ENCODE measurements around the gene GRAMD4.

The GRAMD4 gene

DNA sequence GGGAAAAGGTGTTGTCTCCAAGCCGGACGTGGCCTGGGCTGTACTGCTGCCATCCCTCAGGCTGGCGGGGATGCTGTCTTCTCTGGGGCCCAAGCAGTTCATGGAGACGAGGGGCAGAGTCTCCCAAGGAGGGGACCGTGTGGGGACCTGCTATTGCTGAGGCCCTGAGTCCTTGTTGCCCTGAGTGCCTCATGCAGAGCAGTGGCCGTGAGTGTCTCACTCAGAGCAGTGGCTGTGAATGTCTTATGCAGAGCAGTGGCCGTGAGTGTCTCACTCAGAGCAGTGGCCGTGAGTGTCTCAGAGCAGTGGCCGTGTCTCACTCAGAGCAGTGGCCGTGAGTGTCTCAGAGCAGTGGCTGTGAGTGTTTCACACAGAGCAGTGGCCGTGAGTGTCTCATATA lies 54.7 kb downstream of the GRAMD4 start:
- no peak for DNase-seq

DNA sequence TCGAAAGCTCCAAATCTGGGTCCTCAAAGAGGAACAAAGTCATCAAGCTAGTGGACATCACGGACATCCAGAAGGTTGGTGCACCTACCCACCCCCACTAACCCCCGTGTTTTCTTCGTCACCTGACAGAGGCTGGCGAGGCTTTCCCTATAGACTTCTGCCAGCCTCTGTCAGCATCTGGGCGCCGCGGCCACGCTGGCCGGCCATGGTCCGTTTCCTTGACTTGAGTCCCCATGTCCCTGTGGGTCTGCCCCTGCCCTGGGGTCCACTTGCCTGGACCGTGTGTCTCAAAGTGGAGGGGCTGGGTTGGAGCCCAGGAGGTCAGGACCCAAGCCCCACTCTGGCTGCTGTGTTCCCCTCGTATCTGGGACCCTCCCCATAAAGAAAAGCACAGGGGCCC lies 55.3 kb downstream of the GRAMD4 start:
- no peak for DNase-seq

DNA sequence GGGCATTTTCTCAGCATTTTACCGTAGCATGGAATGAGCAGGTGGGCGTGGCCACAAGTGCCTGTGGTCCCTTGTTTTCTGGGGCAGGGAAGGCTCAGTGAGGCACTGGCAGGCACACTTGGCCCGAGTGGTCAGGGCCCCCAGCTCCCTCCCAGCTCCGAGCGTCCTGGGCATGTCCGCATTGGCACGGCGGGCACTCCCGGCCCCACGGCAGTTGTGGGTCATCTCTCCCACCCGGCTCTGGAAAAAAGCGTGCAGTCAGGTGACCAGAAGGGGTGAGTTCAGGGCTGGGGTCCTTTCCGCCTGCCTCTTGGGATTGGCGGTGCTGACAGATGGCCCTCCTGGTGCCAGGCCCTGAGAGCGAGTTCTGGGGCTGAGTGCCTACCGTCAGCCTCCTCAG lies 55.8 kb downstream of the GRAMD4 start:
- no peak for DNase-seq

DNA sequence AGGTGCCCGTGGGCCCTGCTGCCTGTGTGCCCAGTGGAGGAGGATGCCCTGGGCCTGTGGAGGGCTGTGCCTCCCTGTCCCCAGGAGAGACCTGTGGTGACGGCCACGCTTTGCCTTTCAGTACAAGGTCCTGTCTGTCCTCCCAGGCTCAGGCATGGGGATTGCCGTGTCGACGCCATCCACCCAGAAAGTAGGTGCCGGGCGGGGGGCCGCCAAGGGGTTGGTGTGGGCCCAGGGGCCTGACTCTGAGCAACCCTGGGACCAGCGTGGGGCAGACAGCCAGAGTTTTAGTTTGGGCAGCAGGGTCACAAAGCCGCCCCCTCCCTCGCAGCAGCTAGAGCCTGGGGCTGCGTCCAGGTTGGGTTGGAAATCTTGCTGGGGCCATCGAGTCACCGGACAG lies 56.3 kb downstream of the GRAMD4 start:
- DNase-seq = no peak

DNA sequence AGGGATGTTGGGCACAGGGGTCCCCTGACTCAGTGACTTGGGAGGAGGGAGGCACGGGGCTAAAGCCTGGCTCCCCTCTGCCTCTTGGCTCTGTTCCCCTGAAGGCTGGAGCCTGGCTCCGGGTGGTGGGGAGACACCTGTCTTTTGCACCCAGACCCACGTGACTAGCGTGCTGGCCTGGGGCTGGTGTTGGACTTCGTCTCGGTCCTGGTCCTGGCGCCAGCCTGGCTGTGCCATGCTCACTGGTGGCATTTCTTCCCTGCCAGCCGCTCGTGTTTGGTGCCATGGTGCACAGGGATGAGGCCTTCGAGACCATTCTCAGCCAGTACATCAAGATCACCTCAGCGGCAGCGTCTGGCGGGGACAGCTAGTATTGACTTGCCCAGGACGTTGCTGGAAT lies 56.7 kb downstream of the GRAMD4 start:
- no peak for DNase-seq

DNA sequence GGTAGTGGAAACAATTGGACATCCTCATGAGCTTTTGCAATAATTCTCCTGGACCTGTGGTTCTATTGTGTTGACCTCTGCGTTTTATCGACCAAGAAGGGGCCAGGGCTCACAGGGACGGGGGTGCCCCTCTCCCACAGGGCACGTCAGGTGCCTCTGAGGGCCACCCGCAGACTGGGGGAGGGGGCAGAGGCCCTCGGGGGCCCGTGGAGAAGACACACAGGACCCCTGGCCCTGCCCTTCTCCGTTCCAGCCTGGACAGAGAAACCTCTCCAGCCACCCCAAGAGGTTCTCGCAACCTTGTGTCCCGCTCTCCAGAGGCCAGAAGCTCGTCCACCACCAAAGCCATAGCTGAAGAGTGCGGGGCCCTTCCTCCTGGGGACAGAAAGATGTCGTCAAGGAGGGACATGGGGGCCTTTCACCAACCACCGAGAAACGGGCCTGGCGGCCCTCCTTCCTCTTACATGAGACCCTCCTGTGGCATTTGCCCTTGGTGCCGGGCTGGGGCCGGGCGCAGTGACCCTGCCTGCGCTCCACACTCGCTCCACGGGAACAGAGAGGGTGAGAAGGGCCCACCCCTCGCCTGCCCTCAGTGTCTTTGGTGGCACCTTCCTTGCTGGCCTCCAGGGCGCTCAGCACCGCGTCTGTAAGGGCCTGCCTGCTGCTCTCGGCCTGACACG lies 57.3 kb downstream of the GRAMD4 start:
- no peak for DNase-seq

DNA sequence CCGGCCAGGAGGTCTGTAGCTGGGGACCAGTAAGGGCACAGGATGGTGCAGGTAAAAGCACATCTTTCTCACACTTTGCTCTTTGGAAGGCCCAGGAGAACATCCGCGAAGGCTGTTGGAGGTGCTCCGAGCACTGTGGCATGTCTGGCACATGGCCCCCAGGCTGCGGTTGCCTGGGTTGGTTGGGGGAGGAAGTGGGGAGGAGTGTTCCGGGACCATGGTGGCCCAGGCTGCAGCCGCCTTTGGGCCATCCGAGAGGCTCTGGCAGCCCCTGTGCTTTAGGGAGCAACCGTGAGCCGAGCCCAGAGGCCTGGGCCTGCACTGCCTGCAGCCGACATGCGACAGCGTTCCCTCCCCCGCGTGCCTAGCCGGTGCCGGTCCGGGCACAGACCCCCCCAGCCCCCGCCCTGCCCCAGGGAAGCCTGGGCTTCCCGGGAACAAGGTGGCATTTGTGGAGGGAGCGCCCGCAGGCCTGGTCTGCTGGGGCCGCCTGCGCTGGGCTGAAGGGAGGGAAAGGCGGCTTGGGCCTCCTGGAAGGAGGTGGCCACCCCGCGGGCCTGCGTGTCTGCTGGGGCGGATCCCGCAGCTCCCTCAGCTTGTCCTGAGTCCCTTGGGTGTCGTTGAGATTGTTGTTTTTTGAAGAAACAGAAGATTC lies 57.9 kb downstream of the GRAMD4 start:
- DNase-seq = no peak

DNA sequence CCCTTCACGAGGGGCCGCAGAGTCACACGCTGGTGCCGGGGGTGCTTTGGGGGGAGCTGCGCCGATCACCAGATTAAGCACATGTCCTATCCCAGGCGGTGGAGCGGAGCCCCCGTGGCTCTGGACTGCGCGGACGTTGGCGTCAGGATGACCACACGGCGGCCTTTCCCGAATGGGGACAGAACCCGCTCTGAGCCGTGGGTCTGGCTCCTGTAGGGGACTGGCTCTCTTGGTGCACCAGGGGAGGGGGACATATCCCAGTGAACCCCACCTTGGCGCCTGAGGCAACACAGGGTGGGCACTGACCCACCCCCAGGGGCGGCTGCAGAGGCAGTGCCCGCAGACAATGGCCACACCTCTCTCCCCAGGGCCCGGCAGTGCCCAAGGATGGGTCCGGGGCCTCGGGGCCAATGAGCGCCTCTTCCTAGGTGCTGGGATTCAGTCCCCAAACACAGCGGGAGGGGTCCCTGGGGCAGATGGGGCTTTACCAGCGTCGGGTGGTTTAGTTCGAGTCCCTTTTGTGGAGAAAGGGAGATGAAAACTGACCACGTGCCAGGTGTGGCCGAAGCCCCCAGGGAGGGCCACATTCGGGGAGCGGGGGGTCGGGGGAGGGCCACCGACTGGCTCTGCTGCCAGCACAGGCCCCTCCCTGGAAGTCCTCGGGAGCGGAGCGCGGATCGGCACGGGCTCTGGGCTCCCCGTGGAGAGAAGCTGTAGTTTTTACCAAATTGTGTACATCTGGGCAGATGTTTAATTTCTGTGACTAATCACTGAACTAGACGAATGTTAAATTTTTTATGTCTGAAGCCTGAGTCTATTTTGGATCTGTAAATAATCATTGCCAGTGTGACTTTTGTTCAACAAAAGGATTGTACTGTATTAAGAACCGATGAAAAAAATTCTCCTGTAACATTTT lies 58.9 kb downstream of the GRAMD4 start:
- no peak for DNase-seq

DNA sequence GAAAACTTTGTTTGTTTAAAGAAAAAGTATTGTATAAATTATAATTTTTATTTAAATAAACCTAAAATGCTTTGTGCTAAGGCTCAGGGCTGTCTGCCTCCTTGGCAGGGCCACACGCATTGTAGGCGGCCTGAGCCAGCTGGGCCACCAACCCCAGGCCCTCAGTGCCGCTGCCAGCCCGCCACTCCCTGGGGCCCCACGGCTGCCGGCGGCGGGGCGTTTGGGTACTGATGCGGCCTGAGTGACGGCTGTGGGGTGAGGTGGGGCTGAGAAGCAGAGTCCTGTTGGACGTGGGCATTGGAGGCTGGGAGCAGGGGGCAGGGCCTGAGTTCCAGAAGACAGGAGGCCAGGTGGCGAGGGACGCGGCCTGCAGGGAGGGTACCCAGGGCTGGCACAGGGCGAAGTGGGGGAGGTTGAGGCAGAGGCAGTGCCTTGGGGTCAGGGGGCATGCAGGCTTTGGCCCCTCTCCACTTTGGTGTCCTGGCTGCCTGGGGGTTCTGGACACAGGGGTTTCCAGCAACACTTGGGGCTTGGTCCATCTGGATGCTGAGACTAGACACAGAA lies 59.6 kb downstream of the GRAMD4 start:
- DNase-seq = no peak

DNA sequence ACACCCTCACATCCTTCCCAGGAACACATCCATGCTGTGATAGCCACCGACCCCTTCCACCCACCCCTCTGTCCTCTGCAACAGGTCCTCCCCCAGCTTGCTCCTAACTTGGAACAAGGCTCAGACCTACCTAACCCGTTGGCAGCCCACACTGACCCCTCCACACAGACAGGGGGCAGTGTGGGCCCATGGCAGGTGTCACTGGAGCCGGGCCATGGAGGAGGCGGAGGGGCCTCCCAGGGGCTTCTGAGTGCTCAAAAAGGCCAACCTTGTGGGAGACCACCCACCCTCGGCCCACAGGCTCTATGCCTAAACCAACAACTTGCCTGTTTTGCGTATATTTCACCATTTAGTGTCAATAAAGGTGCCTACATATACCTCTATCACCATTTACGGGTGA lies 60.8 kb downstream of the GRAMD4 start:
- DNase-seq = no peak

DNA sequence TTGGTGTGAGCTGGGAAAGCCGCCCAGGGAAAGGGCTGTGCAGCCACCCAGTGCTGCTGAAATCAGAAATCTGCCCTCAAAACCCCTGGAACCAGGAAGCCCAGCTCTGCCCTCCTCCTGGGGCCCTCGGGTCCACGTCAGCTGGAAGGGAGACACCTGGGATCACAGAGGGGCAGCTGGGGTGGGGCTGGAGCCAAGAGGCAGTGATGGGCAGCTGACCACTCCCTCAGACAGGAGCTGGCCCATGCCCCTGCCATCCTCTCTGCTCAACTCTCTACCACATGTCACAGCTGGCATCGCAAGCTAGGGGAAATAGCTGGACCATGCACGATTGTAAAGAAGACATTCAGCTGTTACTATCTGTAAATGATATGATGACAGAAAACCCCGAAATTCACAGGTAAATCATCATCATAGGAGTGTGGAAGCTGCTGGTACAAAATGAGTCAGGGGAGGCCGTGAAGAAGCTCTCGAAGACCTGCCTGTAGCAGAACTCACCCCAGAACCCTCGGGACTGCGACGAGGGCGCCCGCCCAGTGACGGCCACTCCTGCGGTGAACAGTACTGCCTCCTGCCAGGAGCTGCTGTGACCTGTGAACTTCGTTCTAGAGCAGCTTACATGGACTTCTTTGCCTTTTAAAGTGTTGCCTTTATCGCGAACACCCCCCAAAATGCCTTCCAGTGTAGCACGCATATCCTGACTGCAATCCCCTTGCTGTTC lies 62.0 kb downstream of the GRAMD4 start:
- DNase-seq = no peak

DNA sequence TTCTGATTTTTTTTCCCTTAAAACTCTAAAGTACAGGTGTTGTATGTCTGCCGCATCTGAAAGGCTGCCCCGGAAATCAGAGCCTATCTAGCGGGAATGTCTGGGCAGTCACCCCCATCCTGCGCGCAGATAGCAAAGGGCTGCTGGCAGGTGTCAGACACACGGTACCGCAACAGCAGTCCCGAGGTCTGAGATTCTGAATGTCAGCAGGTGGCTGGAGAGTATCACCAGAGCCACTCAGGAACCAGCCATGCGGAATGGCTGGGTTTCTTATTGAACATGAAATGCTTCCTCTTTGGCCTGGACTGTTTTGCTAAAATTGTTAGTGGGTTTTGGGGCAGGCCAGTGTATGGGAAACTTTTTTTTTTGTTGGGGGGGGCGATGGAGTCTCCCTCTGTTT lies 64.5 kb downstream of the GRAMD4 start:
- no peak for DNase-seq

DNA sequence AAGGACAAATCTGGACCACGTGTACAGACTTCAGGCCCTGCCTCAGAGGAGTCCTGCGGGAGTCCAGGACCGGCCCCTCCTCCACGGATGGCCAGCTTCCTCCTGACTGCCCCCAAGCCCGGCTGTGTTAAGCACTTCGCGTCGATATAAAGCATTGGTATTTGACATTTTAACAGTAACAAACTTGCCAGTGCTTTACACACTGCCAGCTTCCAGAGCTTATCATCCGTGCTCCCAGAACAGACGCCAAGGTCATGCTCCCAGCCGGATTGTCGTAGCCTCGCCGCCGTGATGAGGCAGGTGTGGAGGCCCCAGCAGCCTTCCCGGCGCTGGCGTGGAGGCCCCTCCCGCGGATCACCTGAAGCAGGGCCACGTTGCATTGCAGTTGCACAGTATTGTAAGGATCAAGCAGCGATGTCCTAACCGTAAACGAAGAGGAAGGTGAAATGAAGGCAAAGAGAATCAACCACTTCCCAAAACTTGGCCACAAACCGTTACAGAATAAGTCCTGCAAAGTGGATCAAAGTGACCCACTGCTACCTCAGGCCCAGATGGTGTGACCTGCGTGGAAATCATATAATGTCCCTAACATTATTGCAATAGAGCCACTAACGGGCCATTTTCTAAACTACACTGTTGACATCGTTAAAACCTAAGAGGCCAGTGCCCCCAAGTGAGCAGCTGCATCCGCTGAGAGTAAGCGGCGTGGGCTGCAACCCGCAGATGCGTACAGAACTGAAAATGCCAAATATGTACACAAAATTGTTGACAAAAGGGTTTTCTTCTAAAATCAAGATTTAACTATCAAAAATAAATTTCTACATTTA lies 66.2 kb downstream of the GRAMD4 start:
- no peak for DNase-seq

DNA sequence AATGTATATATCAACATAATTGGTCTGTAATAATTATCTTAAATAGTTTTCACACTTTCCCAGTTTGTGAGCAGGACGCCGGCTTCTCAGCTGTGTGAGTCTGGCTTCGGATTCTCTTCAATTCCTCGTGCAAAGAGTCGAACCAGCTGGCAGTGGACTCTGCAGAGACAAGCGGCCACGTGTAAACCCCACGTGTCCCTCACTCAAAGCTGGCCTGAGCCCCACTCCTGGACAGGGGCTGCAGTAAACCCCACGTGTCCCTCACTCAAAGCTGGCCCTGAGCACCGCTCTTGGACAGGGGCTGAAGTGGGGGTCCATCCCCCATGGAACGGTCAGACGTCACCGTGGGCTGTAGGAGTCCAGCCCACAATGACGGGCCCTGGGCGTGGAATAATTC lies 66.9 kb downstream of the GRAMD4 start:
- DNase-seq = no peak

DNA sequence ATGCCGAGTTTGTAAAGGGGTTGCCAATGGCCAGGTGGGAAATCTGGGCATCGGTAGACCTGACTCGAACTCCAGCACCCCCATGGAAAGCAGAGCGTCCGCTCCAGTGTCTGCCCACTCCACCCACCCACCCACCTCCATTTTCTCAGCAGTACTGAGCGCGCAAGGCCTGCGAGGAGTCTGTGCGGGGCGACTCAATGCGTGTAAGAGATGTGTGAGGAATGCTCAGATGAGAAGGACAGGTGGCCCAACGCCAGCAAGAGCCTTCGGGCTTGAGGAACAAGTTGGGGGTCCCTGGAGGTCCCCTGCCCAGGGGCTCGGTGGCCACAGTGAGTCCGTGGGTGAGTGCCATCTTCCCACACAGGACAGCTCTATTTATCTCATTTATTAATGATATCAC lies 67.3 kb downstream of the GRAMD4 start:
- no peak for DNase-seq

DNA sequence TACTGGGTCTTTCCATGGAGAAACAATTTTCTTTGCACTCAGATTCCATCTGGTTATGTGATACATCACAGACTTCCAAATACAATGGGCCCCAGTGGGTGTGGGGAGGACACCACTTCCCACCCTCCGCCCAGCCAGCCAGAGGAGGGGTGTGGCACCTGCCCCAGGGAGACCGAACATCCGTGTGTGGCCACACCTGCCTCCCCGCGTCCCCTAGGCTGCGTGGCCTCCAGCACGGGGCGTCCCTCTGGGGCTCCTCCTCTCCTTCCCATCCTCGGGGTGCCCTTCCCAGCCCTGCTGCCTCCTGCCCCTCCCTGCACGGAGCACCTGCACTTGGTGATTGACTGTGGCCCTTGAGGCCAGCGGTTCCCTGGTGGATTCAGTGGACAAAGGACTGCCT lies 68.8 kb downstream of the GRAMD4 start:
- no peak for DNase-seq

DNA sequence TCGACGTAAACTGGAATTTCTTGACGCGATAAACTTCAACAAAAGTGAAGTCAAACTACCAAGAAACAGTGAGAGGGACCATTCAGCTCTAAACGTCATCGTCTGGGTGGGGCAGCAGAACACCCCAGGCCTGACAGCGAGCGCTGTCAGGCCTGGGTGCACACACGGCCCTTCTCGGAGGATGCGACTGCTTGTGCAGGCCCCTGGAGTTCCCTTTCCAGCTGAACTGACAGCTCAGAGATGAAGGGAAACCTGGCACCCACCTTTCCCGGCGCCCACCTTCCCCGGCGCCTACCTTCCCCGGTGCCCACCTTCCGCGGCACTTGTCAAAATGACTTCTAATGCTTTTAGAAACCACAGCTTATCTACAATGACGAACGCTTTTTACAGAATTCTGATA lies 70.0 kb downstream of the GRAMD4 start:
- no peak for DNase-seq

DNA sequence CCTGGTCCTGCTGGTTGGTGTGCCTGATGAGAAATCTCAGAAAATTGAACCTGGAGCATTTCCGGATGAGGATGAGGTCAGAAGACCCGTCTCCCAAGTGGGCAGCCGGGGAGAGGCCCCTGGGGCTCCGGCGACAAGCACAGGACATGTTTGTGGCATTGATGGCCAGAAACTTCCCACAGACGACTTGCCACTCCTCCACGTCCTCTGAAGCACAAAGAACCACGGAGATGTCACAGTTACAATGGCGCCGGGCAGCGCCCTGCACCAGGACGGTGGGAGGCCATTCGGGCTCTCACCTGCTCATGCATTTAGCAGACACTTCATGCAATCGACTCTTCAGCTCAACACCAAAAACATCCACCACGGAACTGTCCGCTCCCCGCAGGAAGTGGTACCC lies 71.4 kb downstream of the GRAMD4 start:
- no peak for DNase-seq

DNA sequence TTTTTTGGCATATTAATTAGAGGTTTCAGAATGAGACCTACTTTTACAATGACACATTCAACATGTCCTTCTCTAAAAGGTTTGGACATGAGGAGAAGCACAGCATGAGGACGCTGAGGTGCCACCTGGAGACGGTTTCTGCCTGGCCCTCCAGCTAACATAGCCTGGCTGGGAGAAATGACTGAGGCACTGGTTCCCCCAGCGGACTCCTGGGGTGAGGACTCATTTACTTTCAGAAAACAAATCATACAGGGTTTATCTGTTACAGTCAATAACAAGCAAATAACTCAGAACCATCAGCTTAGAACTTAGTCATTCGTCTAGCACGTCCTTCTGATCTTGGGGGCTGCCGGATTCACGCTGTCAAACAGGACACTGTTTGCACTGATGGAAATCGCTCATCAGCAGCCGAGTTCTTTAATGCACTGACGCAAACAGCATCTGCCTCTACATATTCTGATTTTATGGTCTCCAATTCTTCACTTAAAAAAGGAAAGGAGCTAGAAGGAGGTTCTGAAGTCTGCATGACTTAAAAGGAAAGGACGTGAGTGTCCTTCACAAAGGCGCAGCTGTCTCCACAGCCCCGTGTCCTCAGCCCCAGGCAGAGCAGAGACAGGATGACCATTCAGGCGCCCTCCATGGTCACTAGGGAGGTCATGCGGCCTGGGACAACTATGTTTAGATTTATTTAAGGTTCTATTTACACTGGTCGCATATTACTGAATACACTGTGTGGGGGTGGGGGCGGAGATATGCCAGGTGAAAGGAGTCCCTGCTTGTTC lies 73.6 kb downstream of the GRAMD4 start:
- DNase-seq = no peak

DNA sequence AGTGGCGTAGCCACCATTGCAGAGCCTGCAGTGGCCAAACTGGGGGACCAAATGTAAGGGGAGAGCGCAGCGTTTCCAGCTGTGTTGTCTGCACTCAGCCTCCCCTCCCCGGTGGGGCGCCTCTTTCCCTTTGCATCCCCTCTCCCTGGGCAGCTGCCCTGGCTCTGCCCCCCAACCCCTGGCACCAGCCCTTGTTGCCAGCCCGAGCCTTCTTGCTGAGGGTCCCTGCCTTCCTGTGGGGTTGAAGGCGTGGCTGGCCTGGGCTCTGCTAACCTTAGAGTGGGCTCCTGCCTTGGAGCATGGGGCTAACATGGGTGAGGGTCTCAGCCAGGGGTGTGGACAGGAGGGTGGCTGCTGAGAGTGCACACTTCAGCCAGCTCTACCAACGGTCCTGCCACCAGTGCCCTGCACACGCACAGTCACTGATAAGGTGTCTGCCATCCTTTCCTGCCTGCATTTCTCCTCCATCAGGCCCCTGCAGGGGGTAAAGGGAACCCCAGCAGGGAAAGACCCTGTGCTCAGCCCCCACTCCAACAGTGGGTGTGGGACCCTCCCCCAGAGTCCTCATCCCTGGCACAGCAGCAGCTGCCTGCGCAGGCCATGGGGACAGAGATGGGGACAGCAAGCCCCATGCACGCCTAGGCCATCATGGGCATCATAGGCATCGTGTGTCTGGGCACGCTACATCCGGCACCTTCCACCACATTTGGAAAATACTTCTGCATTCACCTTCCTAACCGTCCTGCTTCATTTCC lies 74.4 kb downstream of the GRAMD4 start:
- no peak for DNase-seq
